Natural killer cell (primary cell): ENCODE measurements around the gene DOK1. TPM values are rescaled to one million over a fixed set of nuclear protein-coding genes. Genes with fewer than 3 reads are reported as not detected.
"Not testable (repeated sequence)": the region's sequence is repeated elsewhere in the genome, so short reads cannot be mapped to it uniquely, and the experiment has no call there.

Source experiments
- ATAC-seq, 3 donors: fragments of 150-1000 bp in 2 of 3; fragments of 200-7000 bp in 1 of 3; cut with Tn5 transposase; 1 replicate in 1 of 3; 2 replicates in 2 of 3; pipeline ENCODE4 v1.10.0; 2021; ENCODE audit warnings: mild to moderate bottlenecking in 2 of 3, moderate library complexity in 2 of 3
- DNase-seq, 2 donors: peaks; one replicate each; pipeline versions ENCODE4 v3.0.0 to v3.0.0-alpha.2; 2013 to 2021; ENCODE audit warnings: mixed read lengths in 1 of 2
- H3K27ac ChIP-seq: one replicate; pipeline ENCODE4 v1.5.1; 2013; ENCODE audit warnings: mild to moderate bottlenecking, low read length
- H3K27me3 ChIP-seq: one replicate; pipeline ENCODE4 v1.6.1; 2013; ENCODE audit warnings: low read length; ENCODE audit not compliant: control insufficient read depth, insufficient read depth
- H3K36me3 ChIP-seq: one replicate; pipeline ENCODE4 v1.6.1; 2013; ENCODE audit warnings: low read length; ENCODE audit not compliant: control insufficient read depth, insufficient read depth
- H3K4me1 ChIP-seq: one replicate; pipeline ENCODE4 v1.6.1; 2013; ENCODE audit warnings: low read length; ENCODE audit not compliant: control insufficient read depth, insufficient read depth
- H3K4me3 ChIP-seq: one replicate; pipeline ENCODE4 v1.5.1; 2013; ENCODE audit warnings: low read length
- H3K9me3 ChIP-seq: one replicate; pipeline ENCODE4 v1.6.1; 2013; ENCODE audit warnings: low read length; ENCODE audit not compliant: control insufficient read depth, insufficient read depth
- H3K27ac Mint-ChIP-seq, 2 donors: one replicate each; pipeline ENCODE4 v1.8.0; 2022; ENCODE audit warnings: mild to moderate bottlenecking in 2 of 2, mixed read lengths in 2 of 2, moderate library complexity in 1 of 2
- H3K27me3 Mint-ChIP-seq, 2 donors: one replicate each; pipeline ENCODE4 v1.8.0; 2022; ENCODE audit warnings: low read depth in 2 of 2, mixed read lengths in 2 of 2
- H3K36me3 Mint-ChIP-seq: one replicate; pipeline ENCODE4 v1.8.0; 2022; ENCODE audit warnings: mixed read lengths
- H3K4me1 Mint-ChIP-seq, 2 donors: one replicate each; pipeline ENCODE4 v1.8.0; 2022; ENCODE audit warnings: mixed read lengths in 2 of 2
- H3K4me3 Mint-ChIP-seq: one replicate; pipeline ENCODE4 v1.8.0; 2022; ENCODE audit warnings: mild to moderate bottlenecking, moderate library complexity, mixed read lengths
- H3K9me3 Mint-ChIP-seq, 2 donors: one replicate each; pipeline ENCODE4 v1.8.0; 2022; ENCODE audit warnings: mixed read lengths in 2 of 2
- CTCF ChIP-seq: fragments of 200-600 bp; IDR thresholded peaks from one replicate; pipeline ENCODE4 v1.8.0; 2022; ENCODE audit warnings: antibody characterized with exemption
- WGBS: methylation state at CpG from one replicate; pipeline ENCODE4 v1.1.7; 2013; ENCODE audit warnings: missing lambda C conversion rate; ENCODE audit not compliant: insufficient coverage; 5-methylcytosine and 5-hydroxymethylcytosine counted together
- intact Hi-C: fragments of 100-400 bp; cut with micrococcal nuclease; formaldehyde crosslinking; loops from one replicate; pipeline ENCODE4 v1.14.2; 2022
- total RNA-seq, 4 donors: library from RNA; stranded (reverse); fragments of 120-200 nt in 1 of 4; gene quantifications; one replicate each; pipeline versions ENCODE4 v1.2.3 to v1.2.4, GENCODE V29; 2013 to 2022

DOK1 gene
- total RNA-seq, 3 donors from 2014 or later (not counting 1 experiment from before 2014, with no cell fraction given): 17.4 to 24.9 (median 23.9) TPM

GRCh38 chr2:74559912-74560311, 5.4 kb downstream of the DOK1 start:
- 92% methylated on average over 5 of the region's 5 CpGs for WGBS
- ATAC-seq: no peak
- no peaks in the 10 kb centered on the region for H3K9me3 ChIP-seq
- H3K4me3 Mint-ChIP-seq: no peak overlapping the region
- intact Hi-C loops: no loop called here
- peaks cover 13 to 34% of the 10 kb centered on the region in 2 donors for H3K4me1 Mint-ChIP-seq
- no peaks in the 10 kb centered on the region for H3K36me3 Mint-ChIP-seq
- H3K9me3 Mint-ChIP-seq: no peaks in the 10 kb centered on the region
- no peak overlapping the region for H3K27ac Mint-ChIP-seq
- no peaks in the 10 kb centered on the region for H3K27me3 ChIP-seq
- H3K36me3 ChIP-seq: peaks cover 6% of the 10 kb centered on the region
- TF ChIP-seq CTCF: no peak
- peaks cover 13% of the 10 kb centered on the region for H3K4me1 ChIP-seq
- DNase-seq: no peak
- no peak overlapping the region for H3K27ac ChIP-seq
- H3K27me3 Mint-ChIP-seq: peaks cover 15 to 26% of the 10 kb centered on the region in 2 donors
- H3K4me3 ChIP-seq: no peak overlapping the region

DNA sequence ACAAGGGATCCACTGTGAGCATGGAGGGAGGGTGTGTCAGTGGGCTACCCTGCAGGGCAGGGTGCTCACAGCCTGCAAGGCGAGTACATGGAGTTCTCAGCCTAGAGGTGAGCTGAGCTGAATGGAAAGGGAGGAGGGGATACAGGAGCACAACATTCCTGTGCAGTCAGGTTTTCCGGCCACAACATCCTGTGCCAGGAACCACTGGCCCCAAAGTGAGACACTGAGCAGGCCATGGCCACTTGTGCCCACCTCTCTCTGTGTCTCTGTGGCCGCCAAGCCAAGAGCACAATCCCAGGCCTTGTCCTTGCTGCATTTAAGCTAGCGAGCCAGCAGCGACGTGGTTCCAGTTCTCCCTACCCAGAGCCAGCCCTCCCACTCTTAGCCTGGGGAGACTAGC, 6.1 kb downstream of the DOK1 start:
- peaks cover 8 to 27% of the 10 kb centered on the region in 2 donors for H3K4me1 Mint-ChIP-seq
- DNase-seq (no peak), ATAC-seq (no peak)
- no peak overlapping the region for H3K27ac Mint-ChIP-seq
- H3K4me3 ChIP-seq: no peak overlapping the region
- peaks cover 6% of the 10 kb centered on the region for H3K4me1 ChIP-seq
- no peaks in the 10 kb centered on the region for H3K9me3 Mint-ChIP-seq
- H3K27me3 ChIP-seq: no peaks in the 10 kb centered on the region
- no peaks in the 10 kb centered on the region for H3K9me3 ChIP-seq
- H3K27ac ChIP-seq: no peak overlapping the region
- H3K4me3 Mint-ChIP-seq: no peak overlapping the region
- peaks cover 6% of the 10 kb centered on the region for H3K36me3 ChIP-seq
- intact Hi-C loops: no loop called here
- WGBS: 76% methylated on average over 4 of the region's 6 CpGs
- H3K27me3 Mint-ChIP-seq: peaks cover 15 to 27% of the 10 kb centered on the region in 2 donors
- no peaks in the 10 kb centered on the region for H3K36me3 Mint-ChIP-seq
- TF ChIP-seq CTCF: no peak

DNA sequence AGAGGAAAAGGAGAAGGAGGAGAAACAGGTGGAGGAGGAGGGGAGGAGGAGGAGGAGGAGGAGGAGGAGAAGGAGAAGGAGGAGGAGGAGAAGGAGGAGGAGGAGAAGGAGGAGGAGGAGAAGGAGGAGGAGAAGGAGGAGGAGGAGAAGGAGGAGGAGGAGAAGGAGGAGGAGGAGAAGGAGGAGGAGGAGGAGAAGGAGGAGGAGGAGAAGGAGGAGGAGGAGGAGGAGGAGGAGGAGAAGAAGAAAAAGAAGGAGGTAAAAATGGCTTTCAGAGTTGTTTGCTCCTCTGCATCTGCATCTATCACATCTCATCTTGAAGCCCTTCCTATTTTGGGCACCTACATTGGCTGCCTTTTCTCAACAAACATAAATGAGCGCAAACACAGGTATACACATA, 6.5 kb downstream of the DOK1 start:
- H3K27ac Mint-ChIP-seq, H3K27ac ChIP-seq, H3K36me3 ChIP-seq, H3K4me3 Mint-ChIP-seq, H3K27me3 ChIP-seq, H3K9me3 Mint-ChIP-seq, intact Hi-C loops, H3K9me3 ChIP-seq, H3K4me3 ChIP-seq, H3K36me3 Mint-ChIP-seq, DNase-seq, ATAC-seq, H3K4me1 ChIP-seq: not testable (repeated sequence)
- H3K27me3 Mint-ChIP-seq: peaks cover 18 to 32% of the 10 kb centered on the region in 2 donors
- 100% methylated on average over 1 of the region's 1 CpG for WGBS
- H3K4me1 Mint-ChIP-seq: peaks cover 8 to 23% of the 10 kb centered on the region in 2 donors

DNA sequence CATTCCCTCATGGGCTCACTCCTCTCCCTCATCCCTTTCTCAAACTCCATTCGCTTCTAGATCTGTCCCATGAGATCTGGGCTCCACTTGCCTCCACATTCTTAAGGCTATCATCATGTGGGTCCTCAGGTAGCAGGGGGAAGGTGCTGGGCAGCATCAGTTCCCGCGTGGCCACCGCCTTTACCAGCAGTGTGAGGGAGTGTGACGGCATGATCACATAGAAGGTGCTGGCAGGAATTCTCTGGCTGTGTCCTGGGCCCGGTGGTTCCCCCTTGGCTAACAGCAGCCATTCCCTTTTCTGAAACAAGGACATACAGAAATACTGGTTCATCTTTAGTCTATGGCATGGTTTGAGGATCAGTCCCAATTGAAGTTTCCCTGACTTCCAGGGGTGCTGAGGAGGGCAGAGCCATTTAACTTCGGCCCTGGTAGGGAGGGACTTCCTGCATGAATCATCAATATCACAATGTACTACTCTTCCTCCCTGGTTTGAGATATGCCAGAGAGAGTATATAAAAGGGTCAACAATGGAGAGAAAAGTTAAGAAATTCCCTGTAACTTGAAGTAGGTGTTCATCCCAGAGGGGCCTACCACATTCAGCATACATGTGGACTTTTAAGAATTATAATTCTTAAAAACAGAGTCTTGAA, 7.7 kb downstream of the DOK1 start:
- no peak for ATAC-seq
- H3K4me1 Mint-ChIP-seq: peaks cover 8 to 12% of the 10 kb centered on the region in 2 donors

More for the DNA sequence above, 7.7 kb downstream of the DOK1 start:
- Histone ChIP-seq H3K9me3 (no peaks in the 10 kb centered on the region), H3K36me3 (no peaks in the 10 kb centered on the region), H3K27ac (no peak overlapping the region), H3K27me3 (no peaks in the 10 kb centered on the region), H3K4me1 (no peaks in the 10 kb centered on the region), H3K4me3 (no peak overlapping the region)
- DNase-seq: no peak
- Mint-ChIP-seq H3K27ac (no peak overlapping the region), H3K36me3 (no peaks in the 10 kb centered on the region), H3K27me3 (peaks cover 21 to 36% of the 10 kb centered on the region in 2 donors), H3K4me3 (no peak overlapping the region), H3K9me3 (no peaks in the 10 kb centered on the region)
- WGBS: 95% methylated on average over 6 of the region's 7 CpGs
- intact Hi-C loops: no loop called here
- no peak for TF ChIP-seq CTCF
